Tibial artery (tissue), 4 donors: Measurements from ENCODE around the gene HTR1B.

Experiments
- DNase-seq, 2 donors: peaks; one replicate each; pipeline ENCODE4 v3.0.0-alpha.2; 2019
- H3K27ac ChIP-seq, 2 donors: fragments of 200-600 bp; sonication (generic) in 1 of 2; 1 replicate in 1 of 2; 2 replicates in 1 of 2; pipeline ENCODE4 v1.5.1; 2018 to 2019; ENCODE audit warnings: mild to moderate bottlenecking in 1 of 2
- H3K27me3 ChIP-seq, 2 donors: fragments of 200-600 bp; sonication (generic) in 1 of 2; one replicate each; pipeline versions ENCODE4 v1.5.1 to v1.6.0; 2016 to 2019
- H3K36me3 ChIP-seq, 3 donors: fragments of 200-600 bp; sonication (generic) in 2 of 3; one replicate each; pipeline ENCODE4 v1.5.1; 2016 to 2019; ENCODE audit warnings: mild to moderate bottlenecking in 2 of 3
- H3K4me1 ChIP-seq, 4 donors: fragments of 200-600 bp; sonication (generic) in 2 of 4; 1 replicate in 3 of 4; 2 replicates in 1 of 4; pipeline ENCODE4 v1.5.1; 2016 to 2019
- H3K4me3 ChIP-seq, 2 donors: fragments of 200-600 bp; sonication (generic) in 1 of 2; 1 replicate in 1 of 2; 2 replicates in 1 of 2; pipeline ENCODE4 v1.5.1; 2018 to 2019; ENCODE audit warnings: mild to moderate bottlenecking in 2 of 2
- H3K9me3 ChIP-seq, 3 donors: fragments of 200-600 bp; sonication (generic) in 1 of 3; one replicate each; pipeline ENCODE4 v1.5.1; 2016 to 2019
- intact Hi-C: fragments of 100-400 bp; cut with DNase I; formaldehyde crosslinking; loops from one replicate; pipeline ENCODE4 v1.15.0; 2023; ENCODE audit warnings: low total_unique reads
- TF ChIP-seq, protein P1 (sequence below), 2 experiments: fragments of 200-600 bp in 1 of 2; fragments of 450-650 bp in 1 of 2; IDR thresholded peaks; one replicate each; pipeline ENCODE4 v1.5.1; 2017 to 2019; ENCODE audit warnings: antibody characterized with exemption in 2 of 2, mild to moderate bottlenecking in 1 of 2, moderate library complexity in 1 of 2

HTR1B gene

GRCh38 chr6:77487808-77488425, 24.6 kb upstream of the HTR1B start:
- H3K4me1 ChIP-seq: no peaks in the 10 kb centered on the region
- TF ChIP-seq, protein P1, sequence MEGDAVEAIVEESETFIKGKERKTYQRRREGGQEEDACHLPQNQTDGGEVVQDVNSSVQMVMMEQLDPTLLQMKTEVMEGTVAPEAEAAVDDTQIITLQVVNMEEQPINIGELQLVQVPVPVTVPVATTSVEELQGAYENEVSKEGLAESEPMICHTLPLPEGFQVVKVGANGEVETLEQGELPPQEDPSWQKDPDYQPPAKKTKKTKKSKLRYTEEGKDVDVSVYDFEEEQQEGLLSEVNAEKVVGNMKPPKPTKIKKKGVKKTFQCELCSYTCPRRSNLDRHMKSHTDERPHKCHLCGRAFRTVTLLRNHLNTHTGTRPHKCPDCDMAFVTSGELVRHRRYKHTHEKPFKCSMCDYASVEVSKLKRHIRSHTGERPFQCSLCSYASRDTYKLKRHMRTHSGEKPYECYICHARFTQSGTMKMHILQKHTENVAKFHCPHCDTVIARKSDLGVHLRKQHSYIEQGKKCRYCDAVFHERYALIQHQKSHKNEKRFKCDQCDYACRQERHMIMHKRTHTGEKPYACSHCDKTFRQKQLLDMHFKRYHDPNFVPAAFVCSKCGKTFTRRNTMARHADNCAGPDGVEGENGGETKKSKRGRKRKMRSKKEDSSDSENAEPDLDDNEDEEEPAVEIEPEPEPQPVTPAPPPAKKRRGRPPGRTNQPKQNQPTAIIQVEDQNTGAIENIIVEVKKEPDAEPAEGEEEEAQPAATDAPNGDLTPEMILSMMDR (IDR thresholded peaks at IDR 0.05): no peak
- no peak overlapping the region for H3K4me3 ChIP-seq
- intact Hi-C loops: no loop called here
- no peak overlapping the region for H3K27ac ChIP-seq
- H3K9me3 ChIP-seq: no peaks in the 10 kb centered on the region
- no peak for DNase-seq
- H3K36me3 ChIP-seq: no peaks in the 10 kb centered on the region
- H3K27me3 ChIP-seq: no peaks in the 10 kb centered on the region

- Histone ChIP-seq H3K36me3 (no peaks in the 10 kb centered on the region), H3K4me3 (no peak overlapping the region), H3K27ac (no peak overlapping the region), H3K27me3 (no peaks in the 10 kb centered on the region), H3K4me1 (no peaks in the 10 kb centered on the region), H3K9me3 (no peaks in the 10 kb centered on the region)
- intact Hi-C loops: no loop called here
- DNase-seq: no peak
- TF ChIP-seq, protein P1 (IDR thresholded peaks at IDR 0.05): no peak
Observed at GRCh38 chr6:77482981-77483380, 19.7 kb upstream of the HTR1B start.

GRCh38 chr6:77474973-77475372, 11.7 kb upstream of the HTR1B start:
- H3K27me3 ChIP-seq: no peaks in the 10 kb centered on the region

GRCh38 chr6:77474286-77474956, 11.1 kb upstream of the HTR1B start:
- Histone ChIP-seq H3K36me3 (no peaks in the 10 kb centered on the region), H3K4me3 (no peak overlapping the region)
- intact Hi-C loops: no loop called here

More at GRCh38 chr6:77474973-77475372, 11.7 kb upstream of the HTR1B start:
- no peaks in the 10 kb centered on the region for H3K9me3 ChIP-seq
- H3K4me3 ChIP-seq: no peak overlapping the region
- intact Hi-C loops: no loop called here
- H3K4me1 ChIP-seq: no peaks in the 10 kb centered on the region
- H3K27ac ChIP-seq: no peak overlapping the region
- TF ChIP-seq, protein P1 (IDR thresholded peaks at IDR 0.05): no peak
- no peak for DNase-seq
- H3K36me3 ChIP-seq: no peaks in the 10 kb centered on the region

GRCh38 chr6:77470983-77471382, 7.7 kb upstream of the HTR1B start:
- intact Hi-C loops: no loop called here
- peaks cover 0 to 6% (median 2%) of the 10 kb centered on the region in 4 donors for H3K4me1 ChIP-seq
- DNase-seq: no peak
- no peak overlapping the region for H3K27ac ChIP-seq
- H3K9me3 ChIP-seq: no peaks in the 10 kb centered on the region
- no peaks in the 10 kb centered on the region for H3K27me3 ChIP-seq
- no peak overlapping the region for H3K4me3 ChIP-seq
- TF ChIP-seq, protein P1 (IDR thresholded peaks at IDR 0.05): no peak
- H3K36me3 ChIP-seq: no peaks in the 10 kb centered on the region

More at GRCh38 chr6:77474286-77474956, 11.1 kb upstream of the HTR1B start:
- Histone ChIP-seq H3K9me3 (no peaks in the 10 kb centered on the region), H3K4me1 (no peaks in the 10 kb centered on the region), H3K27ac (no peak overlapping the region), H3K27me3 (no peaks in the 10 kb centered on the region)
- DNase-seq: no peak
- TF ChIP-seq, protein P1 (IDR thresholded peaks at IDR 0.05): no peak
